Measurements from ENCODE around the gene NR3C2. TPM values are rescaled to one million over a fixed set of nuclear protein-coding genes. Genes with fewer than 3 reads are reported as not detected.

The NR3C2 gene
- total and polyA plus RNA-seq, 3 donors from 2014 or later, result 17.6 to 28.1 (median 19.9) TPM

DNA sequence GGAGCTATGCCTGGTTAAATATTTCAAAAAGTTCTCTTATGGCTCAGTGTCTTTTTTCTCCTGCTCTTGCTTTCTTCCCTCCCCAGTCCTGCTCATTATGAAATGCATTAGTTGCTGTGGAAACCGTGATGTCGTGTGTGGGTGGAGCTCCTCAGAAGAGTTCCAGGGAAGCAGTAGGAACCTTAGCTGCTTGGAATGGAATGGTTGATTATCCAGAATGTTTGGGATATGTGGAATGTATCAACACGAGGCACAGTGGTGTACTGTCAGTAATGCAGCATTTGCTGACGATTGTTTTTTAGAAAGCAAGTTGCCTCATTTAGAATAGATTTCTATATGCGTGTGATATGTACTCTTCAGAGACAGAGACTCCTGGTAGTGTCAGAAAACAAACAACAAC is 377.1 kb downstream of the NR3C2 start:
- peaks cover 13% of the 10 kb centered on the region for H3K4me1 ChIP-seq
- DNase-seq, result no peak
- no peaks in the 10 kb centered on the region for H3K36me3 ChIP-seq (ENCODE audit: low read depth, missing control alignments)
- 73 to 80% methylated on average over 5 of the region's 5 CpGs for WGBS, 2 donors
- H3K4me3 ChIP-seq, result no peak overlapping the region
- no peaks in the 10 kb centered on the region for H3K9me3 ChIP-seq
- TF ChIP-seq POLR2A (IDR thresholded peaks at IDR 0.05), result no peak
- TF ChIP-seq, protein P1, sequence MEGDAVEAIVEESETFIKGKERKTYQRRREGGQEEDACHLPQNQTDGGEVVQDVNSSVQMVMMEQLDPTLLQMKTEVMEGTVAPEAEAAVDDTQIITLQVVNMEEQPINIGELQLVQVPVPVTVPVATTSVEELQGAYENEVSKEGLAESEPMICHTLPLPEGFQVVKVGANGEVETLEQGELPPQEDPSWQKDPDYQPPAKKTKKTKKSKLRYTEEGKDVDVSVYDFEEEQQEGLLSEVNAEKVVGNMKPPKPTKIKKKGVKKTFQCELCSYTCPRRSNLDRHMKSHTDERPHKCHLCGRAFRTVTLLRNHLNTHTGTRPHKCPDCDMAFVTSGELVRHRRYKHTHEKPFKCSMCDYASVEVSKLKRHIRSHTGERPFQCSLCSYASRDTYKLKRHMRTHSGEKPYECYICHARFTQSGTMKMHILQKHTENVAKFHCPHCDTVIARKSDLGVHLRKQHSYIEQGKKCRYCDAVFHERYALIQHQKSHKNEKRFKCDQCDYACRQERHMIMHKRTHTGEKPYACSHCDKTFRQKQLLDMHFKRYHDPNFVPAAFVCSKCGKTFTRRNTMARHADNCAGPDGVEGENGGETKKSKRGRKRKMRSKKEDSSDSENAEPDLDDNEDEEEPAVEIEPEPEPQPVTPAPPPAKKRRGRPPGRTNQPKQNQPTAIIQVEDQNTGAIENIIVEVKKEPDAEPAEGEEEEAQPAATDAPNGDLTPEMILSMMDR (IDR thresholded peaks at IDR 0.05), result no peak
- intact Hi-C loops (cut with DNase I; ENCODE audit: low total_unique reads), result no loop called here
- no peak overlapping the region for H3K27ac ChIP-seq
- H3K27me3 ChIP-seq, result no peaks in the 10 kb centered on the region

DNA sequence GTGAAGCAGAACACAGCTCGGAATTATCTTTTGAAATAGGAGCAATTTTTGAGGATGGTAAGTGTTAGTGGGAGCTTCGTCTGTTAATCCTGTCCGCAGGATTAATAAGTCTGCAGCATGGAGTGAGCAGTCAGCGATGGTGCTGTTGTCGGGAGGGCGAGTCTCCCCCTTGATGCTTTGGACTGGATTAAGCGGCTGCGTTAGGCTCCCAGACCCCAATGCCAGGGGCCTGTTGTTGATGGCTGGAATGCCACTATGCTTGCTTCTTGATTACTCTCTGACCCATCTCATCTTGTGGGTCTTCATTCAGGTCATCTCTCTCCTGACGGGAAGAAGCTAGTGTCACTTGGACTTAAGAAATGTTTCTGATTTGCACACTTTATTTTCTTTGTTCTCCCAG is 377.8 kb downstream of the NR3C2 start:
- no peak for DNase-seq
- TF ChIP-seq, protein P1 (IDR thresholded peaks at IDR 0.05), result no peak
- no peak for TF ChIP-seq POLR2A (IDR thresholded peaks at IDR 0.05)
- no peak overlapping the region for H3K4me3 ChIP-seq
- H3K9me3 ChIP-seq, result no peaks in the 10 kb centered on the region
- H3K27ac ChIP-seq, result no peak overlapping the region
- H3K27me3 ChIP-seq, result no peaks in the 10 kb centered on the region
- WGBS, 2 donors, result 92 to 95% methylated on average over 9 of the region's 9 CpGs
- intact Hi-C loops (cut with DNase I; ENCODE audit: low total_unique reads), result no loop called here
- H3K36me3 ChIP-seq (ENCODE audit: low read depth, missing control alignments), result no peaks in the 10 kb centered on the region
- peaks cover 7% of the 10 kb centered on the region for H3K4me1 ChIP-seq

DNA sequence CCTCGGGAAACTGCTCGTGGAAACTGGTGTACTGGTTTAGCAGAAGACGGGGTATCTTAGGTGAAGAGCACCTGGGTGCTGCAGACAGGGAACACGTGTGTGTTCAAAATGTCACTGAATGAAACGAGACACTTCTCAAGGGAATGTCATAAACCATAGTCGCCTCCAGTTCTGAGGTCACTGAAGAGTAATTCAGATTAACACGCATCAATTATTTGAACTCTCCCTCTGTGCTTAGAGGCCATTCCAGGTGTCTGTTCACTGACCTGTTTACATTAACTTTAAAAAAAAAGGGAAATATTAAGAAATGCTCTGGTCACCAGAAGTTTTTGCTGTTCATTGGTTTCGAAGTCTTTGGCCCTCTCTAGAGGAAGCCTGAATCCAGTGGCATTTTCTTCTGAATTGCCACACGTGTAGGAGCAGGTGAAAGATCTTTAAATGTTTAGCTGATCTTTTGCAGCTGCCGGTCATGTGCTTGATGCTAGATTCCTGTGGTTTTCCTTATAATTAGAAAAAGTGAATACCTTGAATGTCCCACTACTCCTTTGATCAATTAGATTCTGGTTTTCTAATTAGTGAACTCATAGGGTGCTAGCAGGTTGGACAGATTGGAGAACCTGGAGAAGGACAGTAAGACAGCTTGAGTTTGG is 379.8 kb downstream of the NR3C2 start:
- DNase-seq, result no peak
- Histone ChIP-seq H3K27ac (no peak overlapping the region), H3K4me3 (no peak overlapping the region), H3K4me1 (no peaks in the 10 kb centered on the region), H3K36me3 (ENCODE audit: low read depth, missing control alignments) (no peaks in the 10 kb centered on the region), H3K9me3 (no peaks in the 10 kb centered on the region), H3K27me3 (no peaks in the 10 kb centered on the region)
- WGBS, 2 donors, result 90 to 95% methylated on average over 10 of the region's 10 CpGs
- TF ChIP-seq POLR2A (IDR thresholded peaks at IDR 0.05), result no peak
- TF ChIP-seq, protein P1 (IDR thresholded peaks at IDR 0.05), result no peak
- intact Hi-C loops (cut with DNase I; ENCODE audit: low total_unique reads), result no loop called here

DNA sequence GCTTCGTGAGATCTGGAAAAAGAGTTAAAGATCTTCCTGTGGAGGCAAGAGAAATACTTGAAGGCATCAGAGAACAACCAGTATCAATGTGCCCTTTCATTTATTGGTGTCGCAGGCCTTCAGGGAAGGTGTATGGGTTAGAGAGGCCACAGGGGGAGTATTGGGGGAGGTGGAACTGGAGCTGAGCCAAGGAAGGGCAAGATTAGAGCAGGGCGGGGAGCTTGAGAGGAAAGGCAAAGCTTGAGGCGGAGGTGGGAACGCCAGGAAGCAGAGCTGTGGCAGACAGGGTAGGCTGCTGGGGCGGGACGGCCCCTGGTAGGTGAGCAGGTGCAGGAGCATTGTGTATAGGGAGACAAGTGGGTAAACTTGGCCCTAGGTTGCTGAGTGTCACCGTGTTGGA is 380.4 kb downstream of the NR3C2 start:
- H3K36me3 ChIP-seq (ENCODE audit: low read depth, missing control alignments), result no peaks in the 10 kb centered on the region
- no peak overlapping the region for H3K4me3 ChIP-seq
- no peaks in the 10 kb centered on the region for H3K9me3 ChIP-seq
- H3K4me1 ChIP-seq, result no peaks in the 10 kb centered on the region
- intact Hi-C loops (cut with DNase I; ENCODE audit: low total_unique reads), result no loop called here
- no peak for TF ChIP-seq POLR2A (IDR thresholded peaks at IDR 0.05)
- H3K27me3 ChIP-seq, result no peaks in the 10 kb centered on the region
- WGBS, 2 donors, result 49 to 68% methylated on average over 8 of the region's 8 CpGs
- peak; percentile 43 for DNase-seq
- H3K27ac ChIP-seq, result no peak overlapping the region

DNA sequence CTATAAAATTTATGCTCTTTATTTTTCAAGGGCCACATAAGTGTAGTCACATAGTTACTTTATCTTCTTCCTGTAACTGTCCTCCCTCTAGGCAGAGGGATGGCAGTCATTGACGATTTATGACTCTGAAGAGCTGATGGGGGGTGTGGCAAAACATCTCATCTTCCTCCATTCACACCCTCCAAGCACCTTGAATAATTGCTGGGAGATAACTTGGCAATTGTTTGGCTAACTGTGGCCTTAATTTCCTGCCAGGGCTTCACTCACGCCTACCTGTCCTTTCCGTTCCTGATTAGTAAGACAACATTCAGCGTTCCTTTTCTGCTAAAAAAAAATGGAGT is 381.1 kb downstream of the NR3C2 start:
- Histone ChIP-seq H3K9me3 (no peaks in the 10 kb centered on the region), H3K27me3 (no peaks in the 10 kb centered on the region), H3K4me3 (no peak overlapping the region), H3K27ac (no peak overlapping the region), H3K4me1 (no peaks in the 10 kb centered on the region), H3K36me3 (ENCODE audit: low read depth, missing control alignments) (no peaks in the 10 kb centered on the region)
- intact Hi-C loops (cut with DNase I; ENCODE audit: low total_unique reads), result no loop called here
- 53 to 54% methylated on average over 4 of the region's 4 CpGs for WGBS, 2 donors
- DNase-seq, result no peak
- TF ChIP-seq, protein P1 (IDR thresholded peaks at IDR 0.05), result no peak
- no peak for TF ChIP-seq POLR2A (IDR thresholded peaks at IDR 0.05)

Data from testis (tissue), 3 donors.